ENCODE data around the gene FAM76B. TPM values are rescaled to one million over a fixed set of nuclear protein-coding genes. Genes with fewer than 3 reads are reported as not detected.
A peak's percentile ranks its signal among the peaks of the same experiment; 100 is the strongest.

Gene FAM76B
- total RNA-seq, 1 experiment from 2014 or later: 13.3 TPM

GRCh38 chr11:95766701-95767100 is 22.9 kb downstream of the FAM76B start:
- Histone ChIP-seq H3K36me3 (ENCODE audit: low read depth, low read length) (peaks cover 6% of the 10 kb centered on the region; the same call in 1 of the 2 replicates), H4K20me1 (ENCODE audit: low read length) (no peaks in the 10 kb centered on the region), H3K79me2 (ENCODE audit: low read length) (no peaks in the 10 kb centered on the region), H3K4me2 (ENCODE audit: low read length) (no peak overlapping the region), H3K27me3 (ENCODE audit: low read length) (peaks cover 2% of the 10 kb centered on the region; the same call in 1 of the 2 replicates), H3K9ac (ENCODE audit: low read length) (no peak overlapping the region), H3K27ac (ENCODE audit: low read length) (no peak overlapping the region), H3K4me3 (ENCODE audit: low read length) (no peak overlapping the region), H3K9me2 (replicated peaks; ENCODE audit: low read length) (no peaks in the 10 kb centered on the region), H2AFZ (ENCODE audit: low read length) (no peak overlapping the region), H3F3A (ENCODE audit: low read length, unreplicated experiment) (no peaks in the 10 kb centered on the region), H3K9me3 (ENCODE audit: low read length) (no peaks in the 10 kb centered on the region), H3K4me1 (ENCODE audit: insufficient read depth, low read length) (no peaks in the 10 kb centered on the region)
- DNase-seq (no peak), ATAC-seq (no peak)
- ChIA-PET POLR2A (ENCODE audit: unreplicated experiment) (no interaction called here), CTCF (no interaction called here)
- intact Hi-C loops (cut with micrococcal nuclease): loop anchor here (5.0 to 10.0 kb wide), 2 partner anchors 661 to 792 kb away; partner anchors contain the start of genes CWC15 and KDM4D
- TF ChIP-seq CTCF (conservative IDR thresholded peaks at IDR 0.05; ENCODE audit: low read depth, low read length): no peak
- no peak for TF ChIP-seq EZH2 (IDR thresholded peaks at IDR 0.05; ENCODE audit: low read length, unreplicated experiment)
- no TSS peak for BruUV-seq (replicated peaks)

GRCh38 chr11:95764267-95764898 is 25.2 kb downstream of the FAM76B start:
- CTCF ChIA-PET: interaction anchor here (0.6 kb wide), 1 partner anchor 613 kb away, joined by 3 read pairs; no protein-coding TSS in a partner anchor
- peak; percentile 86 for TF ChIP-seq CTCF (conservative IDR thresholded peaks at IDR 0.05; ENCODE audit: low read depth, low read length)
- no peak for TF ChIP-seq EZH2phosphoT487 (IDR thresholded peaks at IDR 0.05; ENCODE audit: borderline replicate concordance, low read length)
- Histone ChIP-seq H3K4me2 (ENCODE audit: low read length) (no peak overlapping the region), H3K9me3 (ENCODE audit: low read length) (no peaks in the 10 kb centered on the region), H3K27ac (ENCODE audit: low read length) (no peak overlapping the region), H2AFZ (ENCODE audit: low read length) (no peak overlapping the region), H3K9me2 (replicated peaks; ENCODE audit: low read length) (no peaks in the 10 kb centered on the region), H3K9ac (ENCODE audit: low read length) (no peak overlapping the region), H3K27me3 (ENCODE audit: low read length) (peaks cover 23% of the 10 kb centered on the region), H3F3A (ENCODE audit: low read length, unreplicated experiment) (no peaks in the 10 kb centered on the region), H3K36me3 (ENCODE audit: low read depth, low read length) (peaks cover 2% of the 10 kb centered on the region; the same call in 1 of the 2 replicates), H3K4me3 (ENCODE audit: low read length) (no peak overlapping the region), H4K20me1 (ENCODE audit: low read length) (no peaks in the 10 kb centered on the region), H3K4me1 (ENCODE audit: insufficient read depth, low read length) (no peaks in the 10 kb centered on the region), H3K79me2 (ENCODE audit: low read length) (no peaks in the 10 kb centered on the region)
- no TSS peak for BruUV-seq (replicated peaks)
- POLR2A ChIA-PET (ENCODE audit: unreplicated experiment): no interaction called here
- intact Hi-C loops (cut with micrococcal nuclease): loop anchor here (1.0 to 10.0 kb wide), 3 partner anchors 612 to 790 kb away; partner anchors contain the start of genes CWC15 and KDM4D
- peak; percentile 85 for ATAC-seq
- DNase-seq: peak; percentile 76

- Histone ChIP-seq H2AFZ (ENCODE audit: low read length) (no peak overlapping the region), H3K27ac (ENCODE audit: low read length) (no peak overlapping the region), H3K4me2 (ENCODE audit: low read length) (no peak overlapping the region), H3K9me3 (ENCODE audit: low read length) (no peaks in the 10 kb centered on the region), H3K9ac (ENCODE audit: low read length) (no peak overlapping the region), H4K20me1 (ENCODE audit: low read length) (no peaks in the 10 kb centered on the region), H3K36me3 (ENCODE audit: low read depth, low read length) (no peaks in the 10 kb centered on the region), H3K79me2 (ENCODE audit: low read length) (no peaks in the 10 kb centered on the region), H3K9me2 (replicated peaks; ENCODE audit: low read length) (no peaks in the 10 kb centered on the region), H3K4me1 (ENCODE audit: insufficient read depth, low read length) (no peaks in the 10 kb centered on the region), H3F3A (ENCODE audit: low read length, unreplicated experiment) (no peaks in the 10 kb centered on the region), H3K4me3 (ENCODE audit: low read length) (no peak overlapping the region), H3K27me3 (ENCODE audit: low read length) (peaks cover 29% of the 10 kb centered on the region)
- ChIA-PET CTCF (no interaction called here), POLR2A (ENCODE audit: unreplicated experiment) (no interaction called here)
- no peak for DNase-seq
- ATAC-seq: no peak
- TF ChIP-seq CTCF (conservative IDR thresholded peaks at IDR 0.05; ENCODE audit: low read depth, low read length): no peak
- TF ChIP-seq EZH2 (IDR thresholded peaks at IDR 0.05; ENCODE audit: low read length, unreplicated experiment): no peak
- TF ChIP-seq EZH2phosphoT487 (IDR thresholded peaks at IDR 0.05; ENCODE audit: borderline replicate concordance, low read length): no peak
- intact Hi-C loops (cut with micrococcal nuclease): loop anchor here (10.0 kb wide), 1 partner anchor 788 kb away; the partner anchor contains the start of genes CWC15 and KDM4D
- BruUV-seq (replicated peaks): no TSS peak
Measured at GRCh38 chr11:95762534-95762933, 27.0 kb downstream of the FAM76B start.
